HepG2 (cell line): ENCODE data around the gene SECISBP2L. TPM values are rescaled to one million over a fixed set of nuclear protein-coding genes. Genes with fewer than 3 reads are reported as not detected.
A peak's percentile ranks its signal among the peaks of the same experiment; 100 is the strongest.

ENCODE experiments used
- ATAC-seq: fragments of 200-7000 bp; cut with Tn5 transposase; 3 replicates; pipeline ENCODE4 v1.9.1; 2020; ENCODE audit warnings: mild to moderate bottlenecking, moderate library complexity
- BruUV-seq: library from RNA; stranded (reverse); fragments of 400-500 nt; replicated peaks from 2 replicates; lab custom pipeline; 2021; lab: Mats Ljungman, UMichigan
- CTCF ChIA-PET: fragments of 300-600 bp; formaldehyde crosslinking; extraction: SDS; loops from one replicate; lab custom pipeline; 2021; ENCODE audit warnings: low total read pairs, inconsistent platforms, low intra/inter-chr PET ratio; lab: Yijun Ruan, JAX
- POLR2A ChIA-PET: fragments of 350-600 bp; sonication (Branson Sonifier 250); formaldehyde crosslinking; loops from one replicate; lab custom pipeline; 2020; ENCODE audit warnings: antibody characterized with exemption, inconsistent platforms; lab: Yijun Ruan, JAX
- DNase-seq: peaks from one replicate; pipeline ENCODE4 v3.0.0-alpha.2; 2015; ENCODE audit warnings: low spot score
- FAIRE-seq: peaks from 3 replicates; lab custom pipeline; 2011; peaks lifted over from hg19 to GRCh38; lab: Jason Lieb, UNC
- H2AFZ ChIP-seq: one replicate; pipeline ENCODE4 v1.6.1; 2011; ENCODE audit warnings: low read length, inconsistent platforms
- H3K27ac ChIP-seq: fragments of 300-600 bp; 3 replicates; pipeline ENCODE4 v1.8.0; 2011; ENCODE audit warnings: mixed run types, mild to moderate bottlenecking, mixed read lengths, low read length, inconsistent platforms; ENCODE audit not compliant: insufficient read depth; ENCODE audit errors: extremely low read length
- H3K27me3 ChIP-seq, 2 experiments: fragments of 200-600 bp in 1 of 2; 2 replicates in 1 of 2; 3 replicates in 1 of 2; pipeline versions ENCODE4 v1.6.0 to v1.8.0; 2011; ENCODE audit warnings: low read length in 2 of 2, mild to moderate bottlenecking in 2 of 2, moderate library complexity in 2 of 2, inconsistent platforms in 1 of 2; ENCODE audit not compliant: insufficient read depth in 2 of 2, control insufficient read depth in 1 of 2
- H3K36me3 ChIP-seq, 2 experiments: fragments of 200-600 bp in 1 of 2; replicated peaks in 1 of 2; 2 replicates in 1 of 2; 3 replicates in 1 of 2; pipeline versions ENCODE4 v1.5.1 to v1.8.0; 2011; ENCODE audit warnings: low read length in 2 of 2, inconsistent platforms in 1 of 2; ENCODE audit not compliant: insufficient read depth in 2 of 2, control insufficient read depth in 1 of 2
- H3K4me1 ChIP-seq: 2 replicates; pipeline ENCODE4 v1.5.1; 2012; ENCODE audit warnings: low read length, inconsistent platforms; ENCODE audit not compliant: insufficient read depth
- H3K4me2 ChIP-seq: 2 replicates; pipeline ENCODE4 v1.6.0; 2011; ENCODE audit warnings: low read depth, low read length, inconsistent platforms
- H3K4me3 ChIP-seq, 3 experiments: fragments of 200-600 bp in 1 of 3; sonication (generic), shearing (Covaris generic) in 1 of 3; replicated peaks in 1 of 3; 2 replicates each; pipeline ENCODE4 v1.5.1; 2011 to 2016; ENCODE audit warnings: low read length in 3 of 3, inconsistent platforms in 2 of 3, low read depth in 2 of 3, mild to moderate bottlenecking in 2 of 3, control low read depth in 1 of 3, mixed read lengths in 1 of 3; ENCODE audit not compliant: insufficient read depth in 1 of 3
- H3K79me2 ChIP-seq: one replicate; pipeline ENCODE4 v1.6.1; 2011; ENCODE audit warnings: low read length, inconsistent platforms; ENCODE audit not compliant: insufficient read depth
- H3K9ac ChIP-seq: 2 replicates; pipeline ENCODE4 v1.6.0; 2011; ENCODE audit warnings: mild to moderate bottlenecking, low read depth, low read length, inconsistent platforms; ENCODE audit not compliant: insufficient read depth
- H3K9me3 ChIP-seq: 2 replicates; pipeline ENCODE4 v1.5.1; 2012; ENCODE audit warnings: mild to moderate bottlenecking, low read length
- H4K20me1 ChIP-seq: 2 replicates; pipeline ENCODE4 v1.6.0; 2011; ENCODE audit warnings: inconsistent platforms, mild to moderate bottlenecking, low read length, moderate library complexity; ENCODE audit not compliant: insufficient read depth
- CTCF ChIP-seq: sonication (generic); formaldehyde crosslinking; IDR thresholded peaks from 2 replicates; pipeline ENCODE4 v1.5.0; 2020; ENCODE audit warnings: mild to moderate bottlenecking, missing genetic modification reagents, moderate library complexity
- EEA1 ChIP-seq: sonication (generic); formaldehyde crosslinking; IDR thresholded peaks from 2 replicates; pipeline ENCODE4 v1.5.1; 2020; ENCODE audit warnings: mild to moderate bottlenecking, missing genetic modification reagents, borderline replicate concordance
- ETV5 ChIP-seq: IDR thresholded peaks from 2 replicates; pipeline ENCODE4 v1.6.1; 2018; ENCODE audit warnings: missing biosample characterization, missing genetic modification reagents, inconsistent platforms, borderline replicate concordance
- HNF4A ChIP-seq: sonication (generic); formaldehyde crosslinking; IDR thresholded peaks from 2 replicates; pipeline ENCODE4 v1.4.0; 2020; ENCODE audit warnings: missing genetic modification reagents
- HNF4G ChIP-seq, 2 experiments: sonication (generic) in 1 of 2; formaldehyde crosslinking in 1 of 2; IDR thresholded peaks; 2 replicates each; pipeline versions ENCODE4 v1.4.0 to v1.6.1; 2011 to 2020; ENCODE audit warnings: borderline replicate concordance in 2 of 2, low read depth in 2 of 2, mild to moderate bottlenecking in 2 of 2, low read length in 1 of 2, missing genetic modification reagents in 1 of 2, moderate library complexity in 1 of 2
- KLF16 ChIP-seq, 2 experiments: sonication (generic) in 1 of 2; formaldehyde crosslinking in 1 of 2; IDR thresholded peaks; 2 replicates each; pipeline versions ENCODE4 v1.6.1 to v1.8.0; 2016 to 2023; ENCODE audit warnings: missing genetic modification reagents in 2 of 2, missing compliant biosample characterization in 1 of 2
- PAXIP1 ChIP-seq: sonication (generic); formaldehyde crosslinking; conservative IDR thresholded peaks from 2 replicates; pipeline ENCODE4 v1.4.0; 2020; ENCODE audit warnings: mild to moderate bottlenecking, missing genetic modification reagents, moderate library complexity
- SIX1 ChIP-seq: sonication (generic); formaldehyde crosslinking; IDR thresholded peaks from 2 replicates; pipeline ENCODE4 v1.4.0; 2020; ENCODE audit warnings: missing genetic modification reagents, borderline replicate concordance
- TFE3 ChIP-seq: IDR thresholded peaks from 2 replicates; pipeline ENCODE4 v1.6.1; 2016
- ZBTB43 ChIP-seq: sonication (generic); formaldehyde crosslinking; conservative IDR thresholded peaks from 2 replicates; pipeline ENCODE4 v1.4.0; 2020; ENCODE audit warnings: missing genetic modification reagents
- ZFYVE20 ChIP-seq: sonication (generic); formaldehyde crosslinking; IDR thresholded peaks from 2 replicates; pipeline ENCODE4 v1.8.0; 2023; ENCODE audit warnings: low read depth, mild to moderate bottlenecking, moderate library complexity, missing genetic modification reagents, borderline replicate concordance
- ZNF234 ChIP-seq: sonication (generic); formaldehyde crosslinking; conservative IDR thresholded peaks from 2 replicates; pipeline ENCODE4 v1.5.1; 2020; ENCODE audit warnings: mild to moderate bottlenecking, missing genetic modification reagents
- ZNF383 ChIP-seq: sonication (generic); formaldehyde crosslinking; IDR thresholded peaks from 2 replicates; pipeline ENCODE4 v1.4.0; 2020; ENCODE audit warnings: missing genetic modification reagents, mild to moderate bottlenecking, borderline replicate concordance
- ZNF7 ChIP-seq: IDR thresholded peaks from 2 replicates; pipeline ENCODE4 v1.6.1; 2016; ENCODE audit warnings: missing biosample characterization, missing genetic modification reagents
- ZNF773 ChIP-seq: sonication (generic); formaldehyde crosslinking; IDR thresholded peaks from 2 replicates; pipeline ENCODE4 v1.4.0; 2020; ENCODE audit warnings: missing genetic modification reagents, borderline replicate concordance
- ZNF841 ChIP-seq: sonication (generic); formaldehyde crosslinking; IDR thresholded peaks from 2 replicates; pipeline ENCODE4 v1.8.1; 2023; ENCODE audit warnings: missing genetic modification reagents, borderline replicate concordance
- ZSCAN12 ChIP-seq: sonication (generic); formaldehyde crosslinking; IDR thresholded peaks from 2 replicates; pipeline ENCODE4 v1.9.0; 2021; ENCODE audit warnings: mild to moderate bottlenecking, missing genetic modification reagents
- WGBS: methylation state at CpG from one replicate; pipeline ENCODE4 v1.1.6; 2017; ENCODE audit warnings: low lambda C conversion rate; 5-methylcytosine and 5-hydroxymethylcytosine counted together
- in situ Hi-C: cut with HindIII; loops from 2 replicates; pipeline ENCODE4 v1.10.0; 2017; ENCODE audit warnings: low pct_unique_long_range_greater_than_20kb; ENCODE audit not compliant: extremely low pct_ligation_motif_present
- intact Hi-C: fragments of 100-400 bp; cut with micrococcal nuclease; formaldehyde crosslinking; loops from one replicate; pipeline ENCODE4 v1.10.0; 2022; ENCODE audit not compliant: unreplicated experiment
- polyA plus RNA-seq, 8 experiments: library from polyadenylated mRNA; depleted of rRNA in 3 of 8; stranded (reverse) in 7 of 8; unstranded in 1 of 8; fragments of >200 nt; fragmentation: Illumina TruSeq in 4 of 8; extraction: Trizol in 4 of 8; gene quantifications; 2 replicates each; pipeline versions ENCODE4 v1.2.1 to v1.2.3, GENCODE V29; 2011 to 2016; ENCODE audit warnings: low read depth in 4 of 8, missing spikeins in 1 of 8, mixed read lengths in 1 of 8; ENCODE audit not compliant: insufficient read depth in 1 of 8
- total RNA-seq, 5 experiments: library from RNA; depleted of rRNA; stranded (reverse); fragments of >200 nt; fragmentation: Illumina TruSeq; extraction: Trizol; gene quantifications; 2 replicates each; pipeline ENCODE4 v1.2.3, GENCODE V29; 2016; ENCODE audit warnings: low read depth in 1 of 5

Gene SECISBP2L
- total and polyA plus RNA-seq, 2 of the 13 experiments (the other 11 are each of a cell fraction or from before 2014, with no cell fraction given) = 13.9 to 15.6 TPM

- 13% methylated on average over 4 of the region's 4 CpGs for WGBS
- no TSS peak for BruUV-seq
- H3K27me3 ChIP-seq = 0 out of 5 replicates have a peak, but pooled peaks cover 0 to 12% of the 10 kb centered on the region in 2 experiments
- peak overlapping the region; percentile 32; the same call in 1 of the 2 replicates for H3K4me2 ChIP-seq
- no peaks in the 10 kb centered on the region for H3K79me2 ChIP-seq
- CTCF ChIA-PET = no interaction called here
- FAIRE-seq = no peak
- intact Hi-C loops = no loop called here
- no peak overlapping the region for H2AFZ ChIP-seq
- no peak overlapping the region for H3K9ac ChIP-seq
- DNase-seq = no peak
- no peaks in the 10 kb centered on the region for H4K20me1 ChIP-seq
- H3K4me3 ChIP-seq = no peak overlapping the region
- no peak overlapping the region for H3K27ac ChIP-seq
- H3K4me1 ChIP-seq = peaks cover 12% of the 10 kb centered on the region
- H3K9me3 ChIP-seq = no peaks in the 10 kb centered on the region
- H3K36me3 ChIP-seq = no peaks in the 10 kb centered on the region
- in situ Hi-C loops = no loop called here
- POLR2A ChIA-PET = no interaction called here
- no peak for ATAC-seq
- TF ChIP-seq ZBTB43 (no peak), ETV5 (no peak), ZNF773 (no peak), CTCF (CRISPR knock-in tag) (no peak), ZNF383 (CRISPR knock-in tag) (no peak), ZFYVE20 (CRISPR knock-in tag) (no peak), PAXIP1 (CRISPR knock-in tag) (no peak), ZNF234 (CRISPR knock-in tag) (no peak), ZSCAN12 (CRISPR knock-in tag) (no peak), HNF4A (no peak), ZNF7 (CRISPR knock-in tag) (no peak), EEA1 (CRISPR knock-in tag) (no peak), KLF16 (CRISPR knock-in tag; IDR thresholded peaks at IDR 0.05) (no peak), HNF4G (IDR thresholded peaks at IDR 0.05; ENCODE audit: borderline replicate concordance, low read depth, low read length) (no peak), HNF4G (CRISPR knock-in tag; IDR thresholded peaks at IDR 0.05; ENCODE audit: borderline replicate concordance, low read depth) (no peak), ZNF841 (CRISPR knock-in tag) (no peak), TFE3 (CRISPR knock-in tag) (no peak), SIX1 (CRISPR knock-in tag) (no peak)
Measured at GRCh38 chr15:48981941-48982340, 64.3 kb downstream of the SECISBP2L start.
